IMR-90 (cell line): ENCODE results near the gene DNMT3A. TPM values are rescaled to one million over a fixed set of nuclear protein-coding genes. Genes with fewer than 3 reads are reported as not detected.

Experiments used
- ATAC-seq: fragments of 200-7000 bp; cut with Tn5 transposase; 2 replicates; pipeline ENCODE4 v1.9.1; 2020; ENCODE audit warnings: low read depth, mild to moderate bottlenecking, moderate library complexity
- BruUV-seq: library from RNA; stranded (reverse); fragments of 400-500 nt; replicated peaks from 2 replicates; lab custom pipeline; 2021; lab: Mats Ljungman, UMichigan
- CTCF ChIA-PET: fragments of 300-600 bp; formaldehyde crosslinking; extraction: SDS; loops from one replicate; lab custom pipeline; 2021; ENCODE audit warnings: antibody characterized with exemption; lab: Yijun Ruan, JAX
- POLR2A ChIA-PET: fragments of 300-600 bp; sonication (Branson Sonifier 250); formaldehyde crosslinking; loops from one replicate; lab custom pipeline; 2022; ENCODE audit warnings: antibody characterized with exemption; ENCODE audit not compliant: unreplicated experiment; lab: Charles Lee
- DNase-seq: peaks from one replicate; pipeline ENCODE4 v3.0.0; 2013
- H2AFZ ChIP-seq: replicated peaks from 2 replicates; pipeline ENCODE3; 2013; ENCODE audit warnings: low read length, mild to moderate bottlenecking; ENCODE audit not compliant: poor library complexity
- H2AK5ac ChIP-seq: 2 replicates; pipeline ENCODE4 v1.6.1; 2013; ENCODE audit warnings: low read depth, low read length, inconsistent platforms
- H2AK9ac ChIP-seq: replicated peaks from 2 replicates; pipeline ENCODE3; 2013; ENCODE audit warnings: mild to moderate bottlenecking, low read depth, low read length, moderate library complexity; ENCODE audit not compliant: poor library complexity
- H2BK120ac ChIP-seq: 2 replicates; pipeline ENCODE4 v1.6.1; 2013; ENCODE audit warnings: low read depth, low read length, inconsistent platforms
- H2BK15ac ChIP-seq: 3 replicates; pipeline ENCODE4 v1.6.1; 2013; ENCODE audit warnings: low read depth, low read length, inconsistent platforms
- H2BK20ac ChIP-seq: 2 replicates; pipeline ENCODE4 v1.6.1; 2013; ENCODE audit warnings: low read depth, mild to moderate bottlenecking, inconsistent platforms, low read length, moderate library complexity
- H2BK5ac ChIP-seq: 2 replicates; pipeline ENCODE4 v1.6.1; 2013; ENCODE audit warnings: mild to moderate bottlenecking, low read depth, low read length, inconsistent platforms; ENCODE audit not compliant: poor library complexity, severe bottlenecking
- H3K14ac ChIP-seq: replicated peaks from 2 replicates; pipeline ENCODE4 v1.6.1; 2013; ENCODE audit warnings: low read depth, low read length, inconsistent platforms
- H3K18ac ChIP-seq: 2 replicates; pipeline ENCODE4 v1.6.1; 2013; ENCODE audit warnings: low read depth, low read length, control low read depth
- H3K23ac ChIP-seq: 2 replicates; pipeline ENCODE4 v1.6.1; 2013; ENCODE audit warnings: low read depth, low read length, inconsistent platforms
- H3K27ac ChIP-seq: 2 replicates; pipeline ENCODE4 v1.5.1; 2013; ENCODE audit warnings: mild to moderate bottlenecking, control low read depth, low read length; ENCODE audit not compliant: insufficient read depth
- H3K27me3 ChIP-seq: 2 replicates; pipeline ENCODE4 v1.6.1; 2013; ENCODE audit warnings: low read length; ENCODE audit not compliant: control insufficient read depth, insufficient read depth
- H3K36me3 ChIP-seq: 2 replicates; pipeline ENCODE4 v1.6.1; 2013; ENCODE audit warnings: low read length, mixed read lengths; ENCODE audit not compliant: control insufficient read depth, insufficient read depth
- H3K4ac ChIP-seq: 2 replicates; pipeline ENCODE4 v1.6.1; 2013; ENCODE audit warnings: low read depth, low read length, inconsistent platforms
- H3K4me1 ChIP-seq: 2 replicates; pipeline ENCODE4 v1.6.1; 2013; ENCODE audit warnings: low read length, mixed read lengths; ENCODE audit not compliant: control insufficient read depth, insufficient read depth
- H3K4me2 ChIP-seq: 2 replicates; pipeline ENCODE4 v1.6.1; 2013; ENCODE audit warnings: low read depth, mild to moderate bottlenecking, control low read depth, low read length, moderate library complexity
- H3K4me3 ChIP-seq: 2 replicates; pipeline ENCODE4 v1.5.1; 2013; ENCODE audit warnings: low read depth, mild to moderate bottlenecking, control low read depth, low read length, moderate library complexity; ENCODE audit not compliant: insufficient read depth
- H3K56ac ChIP-seq: 2 replicates; pipeline ENCODE4 v1.6.1; 2013; ENCODE audit warnings: low read length, inconsistent platforms; ENCODE audit not compliant: insufficient read depth; ENCODE audit errors: extremely low read depth
- H3K79me1 ChIP-seq, 2 experiments: 2 replicates each; pipeline ENCODE4 v1.6.1; 2013; ENCODE audit warnings: low read length in 2 of 2, inconsistent platforms in 1 of 2, low read depth in 1 of 2
- H3K9ac ChIP-seq: 2 replicates; pipeline ENCODE4 v1.6.1; 2013; ENCODE audit warnings: low read depth, low read length, control low read depth
- H3K9me1 ChIP-seq: 2 replicates; pipeline ENCODE4 v1.6.1; 2013; ENCODE audit warnings: low read length, inconsistent platforms; ENCODE audit not compliant: insufficient read depth
- H3K9me3 ChIP-seq: 2 replicates; pipeline ENCODE4 v1.6.1; 2013; ENCODE audit warnings: low read length; ENCODE audit not compliant: control insufficient read depth, insufficient read depth
- H4K20me1 ChIP-seq: 2 replicates; pipeline ENCODE4 v1.6.1; 2013; ENCODE audit warnings: low read length, inconsistent platforms; ENCODE audit not compliant: insufficient read depth
- H4K5ac ChIP-seq: 2 replicates; pipeline ENCODE4 v1.6.1; 2013; ENCODE audit warnings: mild to moderate bottlenecking, low read depth, low read length, control low read depth
- H4K8ac ChIP-seq, 2 experiments: 2 replicates each; pipeline ENCODE4 v1.6.1; 2013; ENCODE audit warnings: low read depth in 2 of 2, low read length in 2 of 2, control low read depth in 1 of 2, inconsistent platforms in 1 of 2
- H4K91ac ChIP-seq: 2 replicates; pipeline ENCODE4 v1.6.1; 2013; ENCODE audit warnings: low read depth, low read length, inconsistent platforms; ENCODE audit not compliant: insufficient read depth
- BHLHE40 ChIP-seq: fragments of 150-350 bp; IDR thresholded peaks from 2 replicates; pipeline ENCODE4 v1.6.1; 2016; ENCODE audit warnings: mild to moderate bottlenecking, low read depth, low read length
- CHD1 ChIP-seq: IDR thresholded peaks from 2 replicates; pipeline ENCODE4 v1.6.1; 2012; ENCODE audit warnings: low read depth, low read length, improper control_type of control experiment
- MXI1 ChIP-seq: IDR thresholded peaks from 2 replicates; pipeline ENCODE4 v1.6.1; 2012; ENCODE audit warnings: low read depth, mild to moderate bottlenecking, low read length, moderate library complexity, borderline replicate concordance
- NFE2L2 ChIP-seq: fragments of 150-350 bp; IDR thresholded peaks from 2 replicates; pipeline ENCODE4 v1.6.1; 2016; ENCODE audit warnings: low read depth, mild to moderate bottlenecking, low read length
- POLR2A ChIP-seq: IDR thresholded peaks from 2 replicates; pipeline ENCODE4 v1.6.1; 2012; ENCODE audit warnings: mild to moderate bottlenecking, low read depth, low read length
- RCOR1 ChIP-seq: IDR thresholded peaks from 2 replicates; pipeline ENCODE4 v1.6.1; 2012; ENCODE audit warnings: mild to moderate bottlenecking, low read length, improper control_type of control experiment; ENCODE audit not compliant: insufficient replicate concordance
- WGBS, 2 experiments: methylation state at CpG; one replicate each; pipeline versions ENCODE4 v1.1.5 to v1.1.7; 2013; ENCODE audit warnings: missing lambda C conversion rate in 2 of 2; ENCODE audit not compliant: insufficient read length in 1 of 2; ENCODE audit errors: extremely low coverage in 2 of 2; 5-methylcytosine and 5-hydroxymethylcytosine counted together
- dilution Hi-C: fragments of 300-500 bp; cut with HindIII; formaldehyde crosslinking; loops from one replicate; pipeline ENCODE4 v1.14.3; 2018; ENCODE audit warnings: low sequenced_read_pairs; ENCODE audit not compliant: unreplicated experiment
- in situ Hi-C: fragments of 300-500 bp; cut with MboI; formaldehyde crosslinking; loops from 3 replicates; pipeline ENCODE4 v1.14.3; 2019; ENCODE audit warnings: low sequenced_read_pairs, inconsistent platforms, mixed read lengths
- intact Hi-C: fragments of 100-400 bp; cut with micrococcal nuclease; formaldehyde crosslinking; loops from 2 replicates; pipeline ENCODE4 v1.10.0; 2022
- polyA plus RNA-seq, 3 experiments: library from polyadenylated mRNA; depleted of rRNA; stranded (reverse); fragments of >200 nt; gene quantifications; 2 replicates each; pipeline ENCODE4 v1.2.3, GENCODE V29; 2012; ENCODE audit warnings: low replicate concordance in 1 of 3
- total RNA-seq: library from RNA; depleted of rRNA; stranded (reverse); fragments of >200 nt; gene quantifications from 2 replicates; pipeline ENCODE4 v1.2.3, GENCODE V29; 2012

The DNMT3A gene
- total and polyA plus RNA-seq, 2 of the 4 experiments (the other 2 are of a cell fraction): 4.4 to 9.7 TPM

DNA sequence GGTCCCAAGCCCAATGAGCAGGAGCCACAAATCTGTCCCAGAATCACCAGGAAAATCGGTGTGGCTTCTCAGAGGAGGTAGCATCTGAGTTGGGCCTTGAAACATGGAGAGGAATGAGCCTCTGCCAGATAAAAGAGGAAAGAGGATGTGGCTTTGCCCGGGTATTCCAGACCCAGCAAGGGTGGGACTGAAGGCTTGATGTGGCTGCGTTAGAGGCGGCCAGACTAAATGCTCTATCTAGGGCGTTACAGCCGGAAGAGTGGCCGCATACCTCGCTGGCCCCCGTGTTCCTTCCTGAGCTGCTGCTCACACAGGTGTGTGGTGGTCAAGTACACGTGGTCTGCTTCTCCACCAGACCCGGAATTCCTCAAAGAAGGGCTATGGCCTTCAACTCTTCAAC is 139.4 kb downstream of the DNMT3A start:
- ChIA-PET CTCF (no interaction called here), POLR2A (no interaction called here)
- no peak overlapping the region for H4K5ac ChIP-seq
- H3K4ac ChIP-seq: no peak overlapping the region
- no peak overlapping the region for H2BK5ac ChIP-seq
- no peak overlapping the region for H3K4me3 ChIP-seq
- dilution Hi-C loops (no loop called here), intact Hi-C loops (no loop called here), in situ Hi-C loops (no loop called here)
- H4K8ac ChIP-seq: no peak overlapping the region
- no peak overlapping the region for H2BK120ac ChIP-seq
- H4K91ac ChIP-seq: no peak overlapping the region
- no peak overlapping the region for H3K56ac ChIP-seq
- H3K18ac ChIP-seq: no peak overlapping the region
- no peaks in the 10 kb centered on the region for H3K36me3 ChIP-seq
- H3K14ac ChIP-seq: no peak overlapping the region
- H3K23ac ChIP-seq: no peak overlapping the region
- H2AK9ac ChIP-seq: no peak overlapping the region
- no peak overlapping the region for H2AK5ac ChIP-seq
- H2BK15ac ChIP-seq: no peak overlapping the region
- no peaks in the 10 kb centered on the region for H3K9me1 ChIP-seq
- H3K9me3 ChIP-seq: no peaks in the 10 kb centered on the region
- no peak overlapping the region for H2AFZ ChIP-seq
- no peak overlapping the region for H2BK20ac ChIP-seq
- no peak overlapping the region for H3K9ac ChIP-seq
- H3K27me3 ChIP-seq: no peaks in the 10 kb centered on the region; the same call in 1 of the 2 replicates
- no peak overlapping the region for H3K27ac ChIP-seq
- no peak overlapping the region for H3K4me2 ChIP-seq
- WGBS, 2 experiments: 67% methylated on average over 1 of the region's 11 CpGs; no CpG with 5 or more reads in 1 of the 2 experiments
- no TSS peak for BruUV-seq
- no peak for DNase-seq
- H4K20me1 ChIP-seq: no peaks in the 10 kb centered on the region
- TF ChIP-seq CHD1 (no peak), MXI1 (no peak), RCOR1 (no peak), NFE2L2 (no peak), POLR2A (no peak), BHLHE40 (no peak)
- H3K4me1 ChIP-seq: peaks cover 1% of the 10 kb centered on the region; the same call in 1 of the 2 replicates
- no peak for ATAC-seq
- no peaks in the 10 kb centered on the region for H3K79me1 ChIP-seq
